GM21390 (cell line): ENCODE data around the gene PCDHGA4.
"Not testable (repeated sequence)": the region's sequence is repeated elsewhere in the genome, so short reads cannot be mapped to it uniquely, and the experiment has no call there.

ENCODE experiments used
- ATAC-seq: cut with Tn5 transposase; IDR thresholded peaks from one replicate; pipeline ENCODE4 v1.9.1; 2021; ENCODE audit not compliant: unreplicated experiment

The PCDHGA4 gene

DNA sequence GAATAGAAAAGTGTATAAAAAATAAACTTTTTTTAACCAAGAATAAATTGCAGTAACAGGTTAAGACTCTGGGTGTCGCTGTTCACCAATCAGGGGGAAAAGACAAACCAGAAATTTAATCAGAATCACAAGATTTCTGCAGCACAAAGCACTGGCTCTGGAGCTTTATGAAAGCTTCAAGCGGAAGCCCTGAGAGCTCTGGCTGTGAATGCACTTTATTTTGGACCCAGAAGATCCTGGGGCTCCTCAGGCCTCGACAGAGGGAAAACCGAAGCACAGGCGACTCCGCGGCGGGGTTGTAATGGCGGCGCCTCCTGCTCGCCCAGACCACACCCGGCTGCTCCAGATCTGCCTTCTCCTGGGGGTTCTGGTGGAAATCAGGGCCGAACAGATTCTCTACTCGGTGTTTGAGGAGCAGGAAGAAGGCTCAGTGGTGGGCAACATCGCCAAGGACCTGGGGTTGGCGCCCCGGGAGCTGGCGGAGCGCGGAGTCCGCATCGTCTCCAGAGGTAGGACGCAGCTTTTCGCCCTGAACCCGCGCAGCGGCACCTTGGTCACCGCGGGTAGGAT is at the start of gene PCDHGA4:
TSS of gene PCDHGA4 (plus strand) at position 122 of the 570 bp plus-strand sequence. CDS start at position 209, 87 bp downstream.
- no peak for ATAC-seq

DNA sequence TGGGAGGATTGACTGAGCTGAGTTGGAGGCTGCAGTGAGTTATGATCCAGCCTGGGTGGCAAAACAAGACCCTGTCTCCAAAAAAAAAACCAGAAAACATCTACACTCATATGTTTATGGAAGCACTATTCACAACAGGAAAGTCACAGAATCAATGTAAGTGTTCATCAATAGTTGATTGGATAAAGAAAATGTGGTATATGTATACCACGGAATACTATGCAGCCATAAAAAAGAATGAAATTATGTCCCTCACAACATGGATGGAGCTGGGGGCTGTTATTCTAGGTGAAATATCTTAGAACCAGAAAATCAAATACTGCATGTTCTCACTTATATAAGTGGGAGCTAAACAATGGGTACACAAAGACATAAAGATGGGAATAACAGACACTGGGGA is 48.2 kb upstream of the PCDHGA4 start:
- no peak for ATAC-seq

DNA sequence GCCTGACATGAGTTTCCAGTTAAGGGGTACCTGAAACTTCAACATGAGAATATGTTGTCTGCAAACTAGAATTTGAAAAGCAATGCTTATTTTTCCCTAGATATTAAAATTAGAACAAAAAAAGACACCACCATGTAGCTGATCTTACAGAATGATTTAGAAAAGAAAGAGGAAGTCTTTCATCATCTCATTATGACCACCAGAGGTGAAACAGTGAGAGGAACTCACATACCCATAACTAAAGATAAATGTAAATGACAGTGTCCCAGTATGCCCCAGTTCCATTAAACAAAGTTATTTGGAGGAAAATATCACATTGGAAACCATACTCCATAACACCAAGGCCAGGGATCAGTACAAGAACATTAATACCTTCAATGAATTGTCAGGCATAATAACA is 41.1 kb upstream of the PCDHGA4 start:
- no peak for ATAC-seq

DNA sequence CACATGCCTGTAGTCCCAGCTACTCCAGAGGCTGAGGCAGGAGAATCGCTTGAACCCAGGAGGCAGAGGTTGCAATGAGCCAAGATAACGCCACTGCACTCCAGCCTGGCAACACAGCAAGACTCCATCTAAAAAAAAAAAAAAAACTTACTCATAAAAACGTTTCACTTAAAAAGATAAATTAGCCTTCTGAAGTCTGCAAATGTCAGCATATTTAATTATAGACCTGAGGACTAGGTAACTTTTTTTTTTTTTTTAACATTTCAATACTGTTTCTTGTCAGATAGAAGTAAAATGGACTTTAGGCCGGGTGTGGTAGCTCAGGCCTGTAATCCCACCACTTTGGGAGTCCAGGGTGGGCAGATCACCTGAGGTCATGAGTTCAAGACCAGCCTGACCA is 37.9 kb upstream of the PCDHGA4 start:
- ATAC-seq, result not testable (repeated sequence)

DNA sequence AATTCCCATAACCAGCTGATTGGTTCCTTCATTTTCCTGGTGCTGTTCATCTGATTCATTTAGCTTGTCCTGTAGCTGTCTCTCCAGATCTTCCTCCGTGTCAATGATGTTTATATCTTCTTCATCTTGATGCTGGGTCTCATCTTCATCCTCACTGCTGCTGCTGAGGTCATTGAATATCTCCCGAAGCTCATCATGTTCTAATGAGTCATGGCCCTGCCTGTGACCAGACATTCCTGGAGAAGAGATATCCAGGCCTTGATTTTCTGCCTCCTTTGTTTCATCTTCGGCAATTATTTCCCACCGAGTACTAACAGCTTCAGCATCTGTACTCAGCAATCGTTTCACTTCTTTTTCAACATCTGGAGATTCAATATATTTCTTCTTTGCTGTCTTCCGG is 35.6 kb upstream of the PCDHGA4 start:
- no peak for ATAC-seq

DNA sequence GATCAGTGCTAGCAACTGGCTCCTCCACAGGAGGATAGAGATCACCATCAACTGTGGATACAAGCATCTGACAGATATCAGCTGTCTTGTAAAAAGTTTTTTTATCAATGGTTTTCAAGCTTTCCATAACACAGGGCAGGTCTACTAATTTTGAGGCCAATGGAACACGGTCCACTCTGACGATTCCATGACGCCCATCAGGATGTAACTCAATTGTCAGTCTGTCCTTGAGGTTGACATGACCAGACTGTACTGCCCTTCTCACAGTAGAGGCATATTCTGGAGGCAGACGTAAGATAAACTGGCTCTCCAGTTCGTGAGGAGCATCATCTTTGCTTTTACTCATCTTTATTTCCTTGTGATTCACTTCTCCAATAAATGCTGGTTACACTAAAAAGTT is 35.1 kb upstream of the PCDHGA4 start:
- no peak for ATAC-seq

DNA sequence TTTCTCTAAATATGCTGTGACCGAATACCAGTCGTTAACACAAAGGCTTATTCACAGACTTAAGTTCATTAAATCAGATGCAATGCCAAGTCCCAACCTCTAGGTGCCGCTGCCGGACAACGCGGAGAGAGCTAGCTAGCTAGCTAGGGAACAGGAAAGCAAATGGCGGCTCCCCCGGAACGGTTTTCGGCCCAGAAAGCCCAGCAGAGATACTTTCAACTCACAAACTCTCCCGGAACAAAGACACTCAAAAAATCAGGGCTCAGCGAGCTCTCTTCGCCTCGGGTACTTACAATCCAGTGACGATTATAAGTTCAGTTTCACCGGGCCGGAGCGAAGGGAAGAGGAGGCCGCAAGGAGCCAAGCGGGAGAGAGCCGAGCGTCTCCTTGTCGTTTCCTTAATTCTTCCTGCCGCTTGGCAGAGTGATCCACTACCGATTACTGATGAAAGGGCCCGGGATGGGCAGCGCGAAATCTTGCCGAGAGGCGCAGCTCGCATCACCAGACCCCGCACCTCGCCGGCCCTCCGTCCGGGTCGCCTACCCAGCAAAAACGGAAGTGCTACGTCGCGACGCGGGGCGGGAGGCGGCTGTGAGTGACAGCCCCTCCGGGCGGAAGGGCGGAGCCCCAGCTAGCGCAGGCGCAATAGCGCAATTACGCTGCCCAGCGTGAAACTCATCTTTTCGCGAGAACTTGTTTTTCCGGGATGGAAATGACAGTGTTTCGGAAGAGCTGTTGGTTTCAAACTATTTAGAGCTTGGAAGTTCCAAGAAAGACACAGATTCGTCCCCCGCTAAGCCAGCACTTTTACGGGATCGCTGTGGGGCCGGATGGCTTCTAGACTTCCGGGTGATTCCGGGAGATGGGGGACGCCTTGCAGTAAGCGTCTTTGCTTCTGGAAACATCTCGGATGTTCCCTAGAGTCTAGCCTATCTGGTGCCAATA is 34.3 kb upstream of the PCDHGA4 start, which contains the start of gene TAF7:
TSS of gene TAF7 (minus strand) at position 560 of the 945 bp plus-strand sequence. CDS start 740 bp downstream, outside the sequence.
- peak; percentile 93 for ATAC-seq

DNA sequence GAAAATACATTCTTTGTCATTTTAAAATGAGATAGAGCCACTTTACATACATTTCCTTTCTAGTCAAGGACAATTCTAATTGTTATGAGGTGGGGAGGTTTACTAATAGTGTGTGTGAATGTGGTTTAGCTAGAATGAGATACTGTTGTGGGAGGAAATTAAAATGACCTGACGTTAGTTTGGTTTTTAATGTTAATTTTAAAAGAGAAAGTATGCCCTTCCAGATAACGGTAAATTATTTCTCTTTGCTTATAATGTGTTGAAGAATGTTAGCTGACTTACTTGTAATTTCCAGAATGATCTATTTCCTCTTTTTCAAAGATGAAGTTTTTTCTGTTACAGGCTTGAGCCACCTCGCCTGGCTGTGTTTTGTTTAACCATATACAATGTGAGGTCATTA is 32.6 kb upstream of the PCDHGA4 start:
- no peak for ATAC-seq

DNA sequence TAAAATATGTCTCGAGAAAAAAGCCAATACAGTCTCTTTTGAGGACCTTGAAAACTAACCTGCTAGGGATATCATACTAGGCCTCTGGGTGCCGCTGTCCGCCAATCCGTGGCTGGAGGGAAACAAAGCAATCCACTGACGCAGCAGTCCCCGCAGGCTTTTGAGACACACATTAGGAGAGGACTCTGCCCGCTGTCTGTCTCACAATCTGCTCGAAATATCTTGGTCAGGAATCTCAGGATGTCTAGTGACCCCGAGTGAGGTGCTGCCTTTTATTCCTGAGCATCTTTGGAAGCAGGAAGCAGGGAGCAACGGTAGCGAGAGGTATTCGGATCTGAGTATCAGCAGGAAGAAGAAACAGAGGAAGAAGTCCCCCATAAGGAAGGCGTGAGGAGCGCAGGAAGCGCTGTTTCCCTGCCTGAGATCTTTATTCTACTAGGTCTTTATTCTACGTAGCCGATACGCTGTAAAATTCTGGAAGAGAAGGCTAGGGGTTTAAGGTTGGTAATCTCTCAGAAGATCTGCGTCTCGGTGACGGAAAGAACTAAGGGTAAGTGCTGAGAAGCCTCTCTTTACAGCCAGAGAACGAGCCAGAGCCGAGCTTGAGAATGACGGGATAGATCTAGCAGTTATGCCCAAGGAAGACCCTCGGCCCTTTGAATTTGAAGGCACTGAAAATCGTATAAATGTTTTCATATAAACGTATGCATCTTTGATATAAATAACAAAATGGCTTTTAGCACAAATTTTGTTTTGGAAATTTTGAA is 28.6 kb upstream of the PCDHGA4 start:
- peak; percentile 89 for ATAC-seq

DNA sequence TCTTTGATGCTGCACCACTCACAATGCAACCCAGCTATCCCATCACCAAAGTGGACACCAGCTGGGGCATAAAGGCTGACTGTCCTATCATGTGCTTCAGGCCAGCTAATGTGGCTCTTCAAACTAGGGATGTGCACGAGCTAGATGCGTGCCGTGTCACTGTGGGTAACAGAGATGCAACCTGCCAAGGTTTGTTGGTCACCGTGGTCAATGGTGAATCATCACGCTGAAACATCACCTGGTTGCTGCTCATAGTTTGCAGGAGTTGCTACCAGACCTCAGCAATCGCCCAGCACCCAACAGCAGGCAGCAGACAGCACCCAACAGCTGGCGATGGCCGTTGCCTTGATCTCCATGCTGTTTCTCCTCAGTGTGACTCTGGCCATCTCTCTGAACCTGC is 26.6 kb upstream of the PCDHGA4 start:
- no peak for ATAC-seq

DNA sequence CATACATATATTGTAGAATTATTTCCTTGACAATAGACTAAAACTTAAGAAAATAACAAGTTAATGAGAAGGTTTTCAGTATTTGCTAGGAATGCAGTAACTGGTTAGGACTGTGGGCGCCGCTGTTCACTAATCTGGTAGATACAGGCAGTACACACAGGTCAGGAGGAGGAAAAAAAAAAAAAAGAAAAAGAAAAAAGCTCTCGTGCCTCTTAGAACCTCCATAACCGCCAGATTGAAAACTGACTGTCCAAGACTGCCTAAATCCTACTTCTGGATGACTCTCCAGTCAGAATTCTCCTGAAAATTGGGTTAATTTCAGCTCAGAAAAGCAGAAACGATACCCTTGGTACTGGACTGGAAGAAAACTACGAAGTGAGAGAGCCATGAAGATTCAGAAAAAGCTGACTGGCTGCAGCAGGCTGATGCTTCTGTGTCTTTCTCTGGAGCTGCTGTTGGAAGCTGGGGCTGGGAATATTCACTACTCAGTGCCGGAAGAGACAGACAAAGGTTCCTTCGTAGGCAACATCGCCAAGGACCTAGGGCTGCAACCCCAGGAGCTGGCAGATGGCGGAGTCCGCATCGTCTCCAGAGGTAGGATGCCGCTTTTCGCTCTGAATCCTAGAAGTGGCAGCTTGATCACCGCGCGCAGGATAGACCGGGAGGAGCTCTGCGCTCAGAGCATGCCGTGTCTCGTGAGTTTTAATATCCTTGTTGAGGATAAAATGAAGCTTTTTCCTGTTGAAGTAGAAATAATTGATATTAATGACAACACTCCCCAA is 24.3 kb upstream of the PCDHGA4 start, which contains the start of gene PCDHGA1:
TSS of gene PCDHGA1 (plus strand) at position 216 of the 782 bp plus-strand sequence.
- no peak for ATAC-seq

DNA sequence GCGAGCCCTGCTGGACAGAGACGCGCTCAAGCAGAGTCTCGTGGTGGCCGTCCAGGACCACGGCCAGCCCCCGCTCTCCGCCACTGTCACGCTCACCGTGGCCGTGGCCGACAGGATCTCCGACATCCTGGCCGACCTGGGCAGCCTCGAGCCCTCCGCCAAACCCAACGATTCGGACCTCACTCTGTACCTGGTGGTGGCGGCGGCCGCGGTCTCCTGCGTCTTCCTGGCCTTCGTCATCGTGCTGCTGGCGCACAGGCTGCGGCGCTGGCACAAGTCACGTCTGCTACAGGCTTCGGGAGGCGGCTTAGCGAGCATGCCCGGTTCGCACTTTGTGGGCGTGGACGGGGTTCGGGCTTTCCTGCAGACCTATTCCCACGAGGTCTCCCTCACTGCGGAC is 22.2 kb upstream of the PCDHGA4 start:
- ATAC-seq, result not testable (repeated sequence)

DNA sequence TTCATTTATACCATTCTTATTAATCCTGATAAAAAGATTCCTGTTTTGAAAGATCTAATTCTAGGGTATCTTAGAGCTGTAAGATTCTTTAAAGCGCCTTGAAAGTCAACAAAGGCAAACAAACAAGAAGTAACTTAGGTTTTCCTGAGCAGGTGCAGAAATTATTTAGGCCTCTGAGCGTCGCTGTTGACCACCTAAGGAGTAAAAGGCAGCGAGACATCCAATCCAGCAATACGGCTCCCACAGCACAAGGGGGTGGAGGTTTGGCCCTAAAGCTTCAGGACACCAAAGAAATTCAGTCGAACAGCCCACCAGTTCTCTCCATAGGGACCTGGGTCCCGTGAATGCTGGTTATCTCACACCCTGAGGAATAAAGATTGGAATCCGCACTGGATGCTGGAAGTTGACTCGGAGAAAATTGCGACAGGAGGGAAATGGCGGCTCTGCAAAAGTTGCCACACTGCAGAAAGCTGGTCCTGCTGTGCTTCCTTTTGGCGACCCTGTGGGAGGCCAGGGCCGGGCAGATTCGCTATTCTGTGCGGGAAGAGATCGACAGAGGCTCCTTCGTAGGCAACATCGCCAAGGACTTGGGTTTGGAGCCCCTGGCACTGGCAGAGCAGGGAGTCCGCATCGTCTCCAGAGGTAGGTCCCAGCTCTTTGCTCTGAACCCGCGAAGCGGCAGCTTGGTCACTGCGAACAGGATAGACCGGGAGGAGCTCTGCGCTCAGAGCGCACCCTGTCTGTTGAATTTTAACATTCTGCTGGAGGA is 16.1 kb upstream of the PCDHGA4 start, which contains the start of gene PCDHGA2:
TSS of gene PCDHGA2 (plus strand) at position 223 of the 769 bp plus-strand sequence.
- no peak for ATAC-seq

DNA sequence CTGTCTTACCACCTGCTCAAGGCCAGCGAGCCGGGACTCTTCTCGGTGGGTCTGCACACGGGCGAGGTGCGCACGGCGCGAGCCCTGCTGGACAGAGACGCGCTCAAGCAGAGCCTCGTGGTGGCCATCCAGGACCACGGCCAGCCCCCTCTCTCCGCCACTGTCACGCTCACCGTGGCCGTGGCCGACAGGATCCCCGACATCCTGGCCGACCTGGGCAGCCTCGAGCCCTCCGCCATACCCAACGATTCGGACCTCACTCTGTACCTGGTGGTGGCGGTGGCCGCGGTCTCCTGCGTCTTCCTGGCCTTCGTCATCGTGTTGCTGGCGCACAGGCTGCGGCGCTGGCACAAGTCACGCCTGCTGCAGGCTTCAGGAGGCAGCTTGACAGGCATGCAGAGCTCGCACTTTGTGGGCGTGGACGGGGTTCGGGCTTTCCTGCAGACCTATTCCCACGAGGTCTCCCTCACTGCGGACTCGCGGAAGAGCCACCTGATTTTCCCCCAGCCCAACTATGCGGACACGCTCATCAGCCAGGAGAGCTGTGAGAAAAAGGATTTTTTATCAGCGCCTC is 14.0 kb upstream of the PCDHGA4 start:
- ATAC-seq, result not testable (repeated sequence)

DNA sequence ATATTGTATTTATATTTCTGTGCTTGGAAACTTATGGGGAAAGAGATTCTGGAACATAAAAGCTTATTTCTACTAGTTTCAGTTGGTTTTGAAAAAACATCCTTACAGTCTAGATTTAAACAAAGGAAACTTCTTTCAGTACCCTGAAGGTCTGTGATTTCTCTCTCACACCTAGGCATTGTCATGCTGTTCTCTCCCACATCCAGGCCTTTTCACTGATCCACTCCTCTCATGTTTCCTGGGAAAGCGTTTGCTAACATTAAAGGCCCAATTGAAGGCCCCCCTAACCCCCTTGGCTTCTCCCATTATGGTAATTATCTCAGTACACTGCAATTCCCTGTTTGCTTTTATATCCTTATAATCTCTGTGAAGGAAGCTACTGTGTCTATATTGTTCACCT is 12.0 kb upstream of the PCDHGA4 start:
- ATAC-seq, result no peak

DNA sequence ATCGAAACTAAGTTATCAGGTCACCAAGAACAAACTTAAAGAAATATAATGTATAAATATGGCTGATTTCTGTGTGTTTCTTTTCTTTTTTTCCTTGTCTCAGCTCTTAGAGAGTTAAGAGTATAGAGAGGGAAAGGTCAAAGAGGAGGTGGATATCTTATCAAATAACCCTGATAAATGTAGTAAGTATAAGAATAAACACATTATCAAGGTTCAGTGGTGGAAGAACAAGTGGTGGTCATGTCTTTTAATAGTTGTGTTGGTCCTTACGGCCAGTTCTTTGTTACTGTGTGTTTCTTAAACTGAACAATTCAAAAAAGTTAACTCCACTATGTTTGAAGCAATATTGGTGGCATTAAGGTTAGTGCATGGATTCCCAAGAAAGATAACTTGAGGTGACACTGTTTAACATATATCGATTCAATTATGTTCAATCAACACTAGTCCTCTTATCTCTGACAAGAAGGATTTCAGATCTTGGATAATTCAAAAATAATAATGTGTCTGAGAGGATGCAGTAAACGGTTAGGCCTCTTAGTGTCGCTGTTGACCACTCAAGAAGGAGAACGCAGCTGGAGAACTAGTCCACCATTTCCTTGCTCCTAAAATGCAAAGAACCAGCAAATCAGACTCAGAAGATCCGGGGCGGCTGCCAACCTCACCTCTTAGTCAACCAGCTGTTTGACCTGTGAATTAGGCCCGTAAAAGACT is 11.4 kb upstream of the PCDHGA4 start, which contains the start of gene PCDHGA3:
TSS of gene PCDHGA3 (plus strand) at position 588 of the 711 bp plus-strand sequence. CDS start 205 bp downstream, outside the sequence.
- no peak for ATAC-seq

DNA sequence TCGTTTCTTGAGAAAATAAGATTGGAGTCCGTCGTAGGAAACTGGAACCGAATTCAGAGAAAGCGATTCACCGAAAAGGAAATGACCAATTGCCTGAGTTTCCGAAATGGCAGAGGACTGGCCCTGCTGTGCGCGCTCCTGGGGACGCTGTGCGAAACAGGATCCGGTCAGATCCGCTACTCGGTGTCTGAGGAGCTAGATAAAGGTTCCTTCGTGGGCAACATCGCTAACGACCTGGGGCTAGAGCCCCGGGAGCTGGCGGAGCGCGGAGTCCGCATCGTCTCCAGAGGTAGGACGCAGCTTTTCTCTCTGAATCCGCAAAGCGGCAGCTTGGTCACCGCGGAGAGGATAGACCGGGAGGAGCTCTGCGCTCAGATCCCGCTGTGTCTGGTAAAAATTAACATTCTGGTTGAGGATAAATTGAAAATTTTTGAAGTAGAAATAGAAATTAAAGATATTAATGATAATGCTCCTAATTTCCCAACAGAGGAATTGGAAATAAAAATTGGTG is 10.8 kb upstream of the PCDHGA4 start:
- no peak for ATAC-seq

DNA sequence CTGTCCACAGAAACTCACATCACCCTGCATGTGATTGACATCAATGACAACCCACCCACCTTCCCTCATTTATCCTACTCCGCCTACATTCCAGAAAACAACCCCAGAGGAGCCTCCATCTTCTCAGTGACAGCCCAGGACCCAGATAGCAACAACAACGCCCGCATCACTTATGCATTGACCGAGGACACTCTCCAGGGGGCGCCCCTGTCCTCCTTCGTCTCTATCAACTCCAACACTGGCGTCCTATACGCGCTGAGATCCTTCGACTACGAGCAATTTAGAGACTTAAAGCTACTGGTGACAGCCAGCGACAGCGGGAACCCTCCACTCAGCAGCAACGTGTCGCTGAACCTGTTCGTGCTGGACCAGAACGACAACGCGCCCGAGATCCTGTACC is 9.5 kb upstream of the PCDHGA4 start:
- no peak for ATAC-seq
